ENCODE data around the gene CASZ1. TPM values are rescaled to one million over a fixed set of nuclear protein-coding genes. Genes with fewer than 3 reads are reported as not detected.

Gene CASZ1
- total RNA-seq, 1 experiment from 2014 or later: 27.8 TPM

DNA sequence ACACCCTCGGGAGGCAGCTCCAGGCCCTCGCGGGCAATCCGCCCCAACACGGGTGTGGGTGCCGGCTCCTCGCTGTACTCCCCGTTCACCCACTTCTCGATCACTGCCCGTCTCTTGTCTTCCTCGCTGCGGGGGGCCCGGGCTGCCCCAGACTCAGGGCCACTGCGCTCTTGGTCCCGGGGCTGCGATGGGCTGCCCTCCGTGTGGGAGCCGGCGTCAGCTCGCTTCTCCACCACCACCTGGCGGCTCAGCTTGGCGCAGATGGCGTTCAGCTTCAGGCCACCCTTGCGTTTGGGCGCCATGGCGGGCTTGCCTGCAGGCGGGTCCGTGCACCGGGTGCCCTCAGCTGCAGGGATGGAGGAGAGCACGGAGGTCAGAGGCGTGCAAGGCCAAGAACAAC lies 131.2 kb downstream of the CASZ1 start:
- Histone ChIP-seq H3K9me3 (ENCODE audit: control insufficient read depth, insufficient read depth, low read depth, low read length) (no peaks in the 10 kb centered on the region), H3K4me1 (ENCODE audit: control insufficient read depth, insufficient read depth, low read length) (no peaks in the 10 kb centered on the region), H3K36me3 (ENCODE audit: control insufficient read depth, insufficient read depth, low read length) (no peaks in the 10 kb centered on the region), H3K4me3 (ENCODE audit: low read depth in 2 of 2, low read length in 2 of 2) (no peak overlapping the region), H3K27ac (ENCODE audit: low read length) (no peak overlapping the region), H3K27me3 (ENCODE audit: control insufficient read depth, insufficient read depth, low read length) (no peaks in the 10 kb centered on the region)
- no peak for DNase-seq (ENCODE audit: low read depth, low spot score)
- ChIA-PET CTCF (no interaction called here), POLR2A (no interaction called here)
- ATAC-seq: no peak
- in situ Hi-C loops (cut with HindIII; ENCODE audit: low pct_unique_long_range_greater_than_20kb, low sequenced_read_pairs) (no loop called here), intact Hi-C loops (cut with micrococcal nuclease; ENCODE audit: unreplicated experiment) (no loop called here)
- no TSS peak for BruUV-seq (replicated peaks)
- TF ChIP-seq TCF7L2 (IDR thresholded peaks at IDR 0.05; ENCODE audit: low read depth, low read length): no peak
- TF ChIP-seq, protein P1, sequence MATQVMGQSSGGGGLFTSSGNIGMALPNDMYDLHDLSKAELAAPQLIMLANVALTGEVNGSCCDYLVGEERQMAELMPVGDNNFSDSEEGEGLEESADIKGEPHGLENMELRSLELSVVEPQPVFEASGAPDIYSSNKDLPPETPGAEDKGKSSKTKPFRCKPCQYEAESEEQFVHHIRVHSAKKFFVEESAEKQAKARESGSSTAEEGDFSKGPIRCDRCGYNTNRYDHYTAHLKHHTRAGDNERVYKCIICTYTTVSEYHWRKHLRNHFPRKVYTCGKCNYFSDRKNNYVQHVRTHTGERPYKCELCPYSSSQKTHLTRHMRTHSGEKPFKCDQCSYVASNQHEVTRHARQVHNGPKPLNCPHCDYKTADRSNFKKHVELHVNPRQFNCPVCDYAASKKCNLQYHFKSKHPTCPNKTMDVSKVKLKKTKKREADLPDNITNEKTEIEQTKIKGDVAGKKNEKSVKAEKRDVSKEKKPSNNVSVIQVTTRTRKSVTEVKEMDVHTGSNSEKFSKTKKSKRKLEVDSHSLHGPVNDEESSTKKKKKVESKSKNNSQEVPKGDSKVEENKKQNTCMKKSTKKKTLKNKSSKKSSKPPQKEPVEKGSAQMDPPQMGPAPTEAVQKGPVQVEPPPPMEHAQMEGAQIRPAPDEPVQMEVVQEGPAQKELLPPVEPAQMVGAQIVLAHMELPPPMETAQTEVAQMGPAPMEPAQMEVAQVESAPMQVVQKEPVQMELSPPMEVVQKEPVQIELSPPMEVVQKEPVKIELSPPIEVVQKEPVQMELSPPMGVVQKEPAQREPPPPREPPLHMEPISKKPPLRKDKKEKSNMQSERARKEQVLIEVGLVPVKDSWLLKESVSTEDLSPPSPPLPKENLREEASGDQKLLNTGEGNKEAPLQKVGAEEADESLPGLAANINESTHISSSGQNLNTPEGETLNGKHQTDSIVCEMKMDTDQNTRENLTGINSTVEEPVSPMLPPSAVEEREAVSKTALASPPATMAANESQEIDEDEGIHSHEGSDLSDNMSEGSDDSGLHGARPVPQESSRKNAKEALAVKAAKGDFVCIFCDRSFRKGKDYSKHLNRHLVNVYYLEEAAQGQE (IDR thresholded peaks at IDR 0.05; ENCODE audit: insufficient read depth in 1 of 2, low read depth in 2 of 2, low read length in 1 of 2): no peak
- no peak for TF ChIP-seq POLR2AphosphoS5 (IDR thresholded peaks at IDR 0.05; ENCODE audit: low read depth, low read length)
- TF ChIP-seq, protein P2, sequence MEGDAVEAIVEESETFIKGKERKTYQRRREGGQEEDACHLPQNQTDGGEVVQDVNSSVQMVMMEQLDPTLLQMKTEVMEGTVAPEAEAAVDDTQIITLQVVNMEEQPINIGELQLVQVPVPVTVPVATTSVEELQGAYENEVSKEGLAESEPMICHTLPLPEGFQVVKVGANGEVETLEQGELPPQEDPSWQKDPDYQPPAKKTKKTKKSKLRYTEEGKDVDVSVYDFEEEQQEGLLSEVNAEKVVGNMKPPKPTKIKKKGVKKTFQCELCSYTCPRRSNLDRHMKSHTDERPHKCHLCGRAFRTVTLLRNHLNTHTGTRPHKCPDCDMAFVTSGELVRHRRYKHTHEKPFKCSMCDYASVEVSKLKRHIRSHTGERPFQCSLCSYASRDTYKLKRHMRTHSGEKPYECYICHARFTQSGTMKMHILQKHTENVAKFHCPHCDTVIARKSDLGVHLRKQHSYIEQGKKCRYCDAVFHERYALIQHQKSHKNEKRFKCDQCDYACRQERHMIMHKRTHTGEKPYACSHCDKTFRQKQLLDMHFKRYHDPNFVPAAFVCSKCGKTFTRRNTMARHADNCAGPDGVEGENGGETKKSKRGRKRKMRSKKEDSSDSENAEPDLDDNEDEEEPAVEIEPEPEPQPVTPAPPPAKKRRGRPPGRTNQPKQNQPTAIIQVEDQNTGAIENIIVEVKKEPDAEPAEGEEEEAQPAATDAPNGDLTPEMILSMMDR (IDR thresholded peaks at IDR 0.05): no peak
- no peak for TF ChIP-seq SIN3A (IDR thresholded peaks at IDR 0.05; ENCODE audit: borderline replicate concordance, insufficient read depth, low read depth, low read length)

DNA sequence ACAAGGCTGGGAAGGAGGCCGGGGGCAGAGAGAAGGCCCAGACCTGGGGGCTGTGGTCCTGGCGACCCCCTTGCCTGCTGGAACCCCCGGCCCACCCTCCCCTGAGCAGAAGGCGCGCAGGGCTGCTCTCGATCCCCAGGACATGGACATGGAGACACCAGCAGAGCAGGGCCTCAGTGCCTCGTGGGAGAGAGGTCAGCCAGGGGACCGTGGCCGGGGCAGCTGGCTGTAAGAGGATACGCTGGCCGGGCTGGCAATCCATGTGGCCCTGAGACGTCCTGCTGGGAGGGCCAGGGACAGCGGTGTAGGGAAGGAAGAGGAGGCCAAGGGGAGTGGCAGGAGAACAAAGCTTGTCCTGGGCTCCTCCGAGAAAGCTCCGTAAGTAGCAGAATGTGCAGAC lies 132.2 kb downstream of the CASZ1 start:
- Histone ChIP-seq H3K27ac (ENCODE audit: low read length) (no peak overlapping the region), H3K4me3 (ENCODE audit: low read depth in 2 of 2, low read length in 2 of 2) (no peak overlapping the region), H3K27me3 (ENCODE audit: control insufficient read depth, insufficient read depth, low read length) (no peaks in the 10 kb centered on the region), H3K9me3 (ENCODE audit: control insufficient read depth, insufficient read depth, low read depth, low read length) (no peaks in the 10 kb centered on the region), H3K4me1 (ENCODE audit: control insufficient read depth, insufficient read depth, low read length) (no peaks in the 10 kb centered on the region), H3K36me3 (ENCODE audit: control insufficient read depth, insufficient read depth, low read length) (no peaks in the 10 kb centered on the region)
- in situ Hi-C loops (cut with HindIII; ENCODE audit: low pct_unique_long_range_greater_than_20kb, low sequenced_read_pairs): no loop called here
- ATAC-seq (no peak), DNase-seq (ENCODE audit: low read depth, low spot score) (no peak)
- intact Hi-C loops (cut with micrococcal nuclease; ENCODE audit: unreplicated experiment): no loop called here
- BruUV-seq (replicated peaks): no TSS peak
- POLR2A ChIA-PET: no interaction called here
- TF ChIP-seq, protein P1 (IDR thresholded peaks at IDR 0.05; ENCODE audit: insufficient read depth in 1 of 2, low read depth in 2 of 2, low read length in 1 of 2): no peak
- TF ChIP-seq SIN3A (IDR thresholded peaks at IDR 0.05; ENCODE audit: borderline replicate concordance, insufficient read depth, low read depth, low read length) (no peak), POLR2AphosphoS5 (IDR thresholded peaks at IDR 0.05; ENCODE audit: low read depth, low read length) (no peak), TCF7L2 (IDR thresholded peaks at IDR 0.05; ENCODE audit: low read depth, low read length) (no peak)
- TF ChIP-seq, protein P2 (IDR thresholded peaks at IDR 0.05): no peak
- CTCF ChIA-PET: no interaction called here

All from Panc1 (cell line).